Head of caudate nucleus (tissue), 42 donors: ENCODE results near the gene ATG7.
A peak's percentile ranks its signal among the peaks of the same experiment; 100 is the strongest.
"Not testable (repeated sequence)": the region's sequence is repeated elsewhere in the genome, so short reads cannot be mapped to it uniquely, and the experiment has no call there.

Experiments used
- DNase-seq, 42 donors: peaks; one replicate each; pipeline versions ENCODE4 v3.0.0 to v3.0.0-alpha.2; 2020 to 2021; ENCODE audit warnings: mixed read lengths in 7 of 42
- intact Hi-C: fragments of 100-400 bp; cut with DNase I; formaldehyde crosslinking; loops from one replicate; pipeline ENCODE4 v1.15.0; 2022

Gene ATG7

GRCh38 chr3:11329777-11330176 is 57.6 kb downstream of the ATG7 start:
- no peak for DNase-seq
- intact Hi-C loops = no loop called here

- no peak for DNase-seq
- intact Hi-C loops = no loop called here
Observed at GRCh38 chr3:11331101-11331500, 58.9 kb downstream of the ATG7 start.

GRCh38 chr3:11335056-11335608 is 62.9 kb downstream of the ATG7 start:
- intact Hi-C loops = loop anchor here (5.0 kb wide), 1 partner anchor 178 kb away; no protein-coding TSS in a partner anchor
- DNase-seq = peak in 13 of 42 donors; percentile 15 to 72 (median 46)

GRCh38 chr3:11339541-11339940 is 67.3 kb downstream of the ATG7 start:
- DNase-seq = no peak
- intact Hi-C loops = loop anchor here (5.0 kb wide), 1 partner anchor 182 kb away; no protein-coding TSS in a partner anchor

- intact Hi-C loops = no loop called here
- no peak for DNase-seq
Observed at GRCh38 chr3:11346416-11346815, 74.2 kb downstream of the ATG7 start.

GRCh38 chr3:11348877-11349276 is 76.7 kb downstream of the ATG7 start:
- DNase-seq, intact Hi-C loops: not testable (repeated sequence)

GRCh38 chr3:11349446-11349845 is 77.2 kb downstream of the ATG7 start:
- DNase-seq = no peak
- intact Hi-C loops = no loop called here

- intact Hi-C loops = no loop called here
- no peak for DNase-seq
Observed at GRCh38 chr3:11350374-11350773, 78.2 kb downstream of the ATG7 start.

- DNase-seq = no peak
- intact Hi-C loops = no loop called here
Observed at GRCh38 chr3:11351451-11351850, 79.3 kb downstream of the ATG7 start.

GRCh38 chr3:11356269-11356668 is 84.1 kb downstream of the ATG7 start:
- intact Hi-C loops = no loop called here
- DNase-seq = no peak

GRCh38 chr3:11362600-11362999 is 90.4 kb downstream of the ATG7 start:
- no peak for DNase-seq
- intact Hi-C loops = no loop called here

GRCh38 chr3:11363715-11364114 is 91.5 kb downstream of the ATG7 start:
- DNase-seq = no peak
- intact Hi-C loops = no loop called here

GRCh38 chr3:11364181-11364580 is 92.0 kb downstream of the ATG7 start:
- no peak for DNase-seq
- intact Hi-C loops = no loop called here

GRCh38 chr3:11367143-11367693 is 95.0 kb downstream of the ATG7 start:
- peak in 5 of 42 donors; percentile 13 to 55 (median 30) for DNase-seq
- intact Hi-C loops = no loop called here

GRCh38 chr3:11370191-11370590 is 98.0 kb downstream of the ATG7 start:
- DNase-seq = no peak
- intact Hi-C loops = loop anchor here (10.0 kb wide), 1 partner anchor 455 kb away; no protein-coding TSS in a partner anchor

GRCh38 chr3:11370966-11371365 is 98.8 kb downstream of the ATG7 start:
- intact Hi-C loops = loop anchor here (10.0 kb wide), 1 partner anchor 454 kb away; no protein-coding TSS in a partner anchor
- DNase-seq = no peak

GRCh38 chr3:11371747-11372146 is 99.5 kb downstream of the ATG7 start:
- no peak for DNase-seq
- intact Hi-C loops = loop anchor here (10.0 kb wide), 1 partner anchor 453 kb away; no protein-coding TSS in a partner anchor

GRCh38 chr3:11373235-11373634 is 101.0 kb downstream of the ATG7 start:
- intact Hi-C loops = loop anchor here (10.0 kb wide), 1 partner anchor 452 kb away; no protein-coding TSS in a partner anchor
- DNase-seq = no peak

- intact Hi-C loops = loop anchor here (10.0 kb wide), 1 partner anchor 451 kb away; no protein-coding TSS in a partner anchor
- no peak for DNase-seq
Observed at GRCh38 chr3:11373654-11374053, 101.5 kb downstream of the ATG7 start.

GRCh38 chr3:11375333-11376088 is 103.3 kb downstream of the ATG7 start:
- no peak for DNase-seq
- intact Hi-C loops = loop anchor here (10.0 kb wide), 1 partner anchor 449 kb away; no protein-coding TSS in a partner anchor
